ENCODE data around the gene COL5A3. TPM values are rescaled to one million over a fixed set of nuclear protein-coding genes. Genes with fewer than 3 reads are reported as not detected.
A peak's percentile ranks its signal among the peaks of the same experiment; 100 is the strongest.

The COL5A3 gene
- total and polyA plus RNA-seq, 8 donors, result 4.5 to 21.9 (median 6.3) TPM

- Histone ChIP-seq H3K27me3 (peaks cover 6 to 37% of the 10 kb centered on the region in 2 donors), H3K36me3 (no peaks in the 10 kb centered on the region), H3K4me1 (peaks cover 0 to 3% of the 10 kb centered on the region in 2 donors), H3K27ac (no peak overlapping the region), H3K4me3 (no peak overlapping the region), H3K9me3 (peaks cover 0 to 10% of the 10 kb centered on the region in 2 donors)
- DNase-seq, result no peak
- no peak for ATAC-seq
- intact Hi-C loops (cut with DNase I), result no loop called here
- no peak for TF ChIP-seq CTCF (IDR thresholded peaks at IDR 0.05)
Measured at GRCh38 chr19:9941671-9942070, 68.6 kb downstream of the COL5A3 start.

- Histone ChIP-seq H3K27me3 (peaks cover 9 to 42% of the 10 kb centered on the region in 2 donors), H3K4me3 (no peak overlapping the region), H3K36me3 (no peaks in the 10 kb centered on the region), H3K9me3 (peaks cover 0 to 10% of the 10 kb centered on the region in 2 donors), H3K27ac (no peak overlapping the region), H3K4me1 (peaks cover 0 to 6% of the 10 kb centered on the region in 2 donors)
- TF ChIP-seq CTCF (IDR thresholded peaks at IDR 0.05), result no peak
- intact Hi-C loops (cut with DNase I), result no loop called here
- DNase-seq (no peak), ATAC-seq (no peak)
Measured at GRCh38 chr19:9941231-9941630, 69.1 kb downstream of the COL5A3 start.

GRCh38 chr19:9940778-9941177, 69.5 kb downstream of the COL5A3 start:
- peaks cover 0 to 10% of the 10 kb centered on the region in 2 donors for H3K4me1 ChIP-seq
- H3K36me3 ChIP-seq, result no peaks in the 10 kb centered on the region
- DNase-seq (no peak), ATAC-seq (no peak)
- H3K4me3 ChIP-seq, result no peak overlapping the region
- peaks cover 13 to 46% of the 10 kb centered on the region in 2 donors for H3K27me3 ChIP-seq
- intact Hi-C loops (cut with DNase I), result no loop called here
- TF ChIP-seq CTCF (IDR thresholded peaks at IDR 0.05), result no peak
- no peak overlapping the region for H3K27ac ChIP-seq
- peaks cover 0 to 10% of the 10 kb centered on the region in 2 donors for H3K9me3 ChIP-seq

GRCh38 chr19:9939301-9939913, 70.9 kb downstream of the COL5A3 start:
- Histone ChIP-seq H3K27ac (no peak overlapping the region), H3K27me3 (peaks cover 24 to 60% of the 10 kb centered on the region in 2 donors), H3K4me1 (peaks cover 0 to 15% of the 10 kb centered on the region in 2 donors), H3K4me3 (no peak overlapping the region), H3K9me3 (peaks cover 0 to 10% of the 10 kb centered on the region in 2 donors), H3K36me3 (no peaks in the 10 kb centered on the region)
- intact Hi-C loops (cut with DNase I), result no loop called here
- DNase-seq (peak in 1 of 4 donors; percentile 12), ATAC-seq (no peak)
- TF ChIP-seq CTCF (IDR thresholded peaks at IDR 0.05), result no peak

GRCh38 chr19:9937001-9937411, 73.3 kb downstream of the COL5A3 start:
- no peak for DNase-seq
- intact Hi-C loops (cut with DNase I), result no loop called here
- peaks cover 0 to 15% of the 10 kb centered on the region in 2 donors for H3K4me1 ChIP-seq
- peaks cover 0 to 4% of the 10 kb centered on the region in 2 donors for H3K9me3 ChIP-seq
- no peak for ATAC-seq
- H3K27ac ChIP-seq, result no peak overlapping the region
- TF ChIP-seq CTCF (IDR thresholded peaks at IDR 0.05), result no peak
- H3K36me3 ChIP-seq, result no peaks in the 10 kb centered on the region
- no peak overlapping the region for H3K4me3 ChIP-seq
- H3K27me3 ChIP-seq, result peaks cover 30 to 84% of the 10 kb centered on the region in 2 donors

All from left lung (tissue), 10 donors.